NCI-H2227 (cell line): ENCODE results near the gene SMU1.

Experiments
- DNase-seq: peaks from one replicate; lab custom pipeline; 2025; ENCODE audit not compliant: unreplicated experiment; lab: John Stamatoyannopoulos, UW

SMU1 gene

DNA sequence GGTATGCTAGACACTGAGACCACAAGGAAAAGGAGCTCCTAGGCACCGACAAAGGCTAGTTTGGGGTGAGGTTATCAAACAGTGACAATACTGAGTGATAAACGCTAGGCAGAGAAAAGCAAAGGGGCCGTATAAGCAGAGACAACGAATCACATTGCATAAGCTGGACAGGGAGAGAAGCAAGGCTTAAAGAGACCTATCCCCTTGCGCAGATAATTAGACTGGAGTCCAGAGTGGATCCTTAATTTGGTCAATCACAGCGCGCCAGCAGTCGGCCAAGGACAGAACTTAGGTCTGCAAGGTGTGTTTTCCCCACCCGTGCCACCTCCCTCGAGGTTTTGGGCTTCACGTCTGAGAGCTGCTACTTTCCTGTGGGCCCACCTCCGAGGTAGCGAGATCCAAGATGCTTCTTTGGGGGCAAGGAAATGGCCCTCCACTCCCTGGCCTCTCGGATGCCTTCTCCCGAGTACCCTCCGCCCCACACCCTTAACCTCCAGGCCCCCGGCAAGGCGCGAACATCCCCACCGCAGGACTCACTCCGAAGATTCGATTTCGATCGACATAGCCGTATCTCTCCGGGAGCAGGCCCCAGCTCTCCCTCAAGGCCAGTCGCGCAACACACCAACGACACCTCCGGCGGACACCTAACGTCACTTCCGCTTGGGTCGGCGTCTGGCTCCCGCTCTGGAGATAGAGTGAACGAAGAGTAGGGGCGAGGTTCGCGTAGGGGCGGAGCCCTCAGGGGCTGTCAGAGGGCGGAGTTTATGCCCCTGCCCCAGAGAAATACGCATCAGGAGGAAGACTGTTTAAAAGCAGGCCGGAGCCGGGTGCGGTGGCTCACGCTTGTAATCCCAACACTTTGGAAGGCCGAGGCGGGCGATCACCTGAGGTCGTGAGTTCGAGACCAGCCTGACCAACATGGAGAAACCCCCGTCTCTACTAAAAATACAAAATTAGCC, at the start of gene SMU1:
TSS of gene SMU1 (minus strand) at position 629 of the 959 bp plus-strand sequence. CDS start at position 563, 66 bp downstream.
- DNase-seq, result peak; percentile 96

DNA sequence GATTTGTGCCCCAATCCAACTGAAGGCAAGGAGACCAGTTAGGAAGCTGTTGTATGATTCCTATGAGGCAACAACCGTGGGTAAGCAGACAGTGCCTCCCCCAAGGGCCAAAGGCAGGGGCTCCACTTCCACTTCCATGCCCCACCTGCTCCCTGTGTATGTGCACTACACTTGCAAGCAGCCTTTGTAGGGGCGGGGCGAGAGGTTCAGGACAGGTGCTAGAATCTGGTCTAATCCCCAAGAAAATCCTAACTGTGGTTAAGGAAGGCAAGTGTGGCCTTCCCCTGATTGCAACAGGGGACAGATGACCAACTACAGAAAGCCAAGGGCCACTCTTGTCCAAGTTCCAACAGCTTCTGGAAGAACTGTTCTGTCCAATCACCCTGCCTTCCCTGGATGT, 49.0 kb upstream of the SMU1 start:
- no peak for DNase-seq

DNA sequence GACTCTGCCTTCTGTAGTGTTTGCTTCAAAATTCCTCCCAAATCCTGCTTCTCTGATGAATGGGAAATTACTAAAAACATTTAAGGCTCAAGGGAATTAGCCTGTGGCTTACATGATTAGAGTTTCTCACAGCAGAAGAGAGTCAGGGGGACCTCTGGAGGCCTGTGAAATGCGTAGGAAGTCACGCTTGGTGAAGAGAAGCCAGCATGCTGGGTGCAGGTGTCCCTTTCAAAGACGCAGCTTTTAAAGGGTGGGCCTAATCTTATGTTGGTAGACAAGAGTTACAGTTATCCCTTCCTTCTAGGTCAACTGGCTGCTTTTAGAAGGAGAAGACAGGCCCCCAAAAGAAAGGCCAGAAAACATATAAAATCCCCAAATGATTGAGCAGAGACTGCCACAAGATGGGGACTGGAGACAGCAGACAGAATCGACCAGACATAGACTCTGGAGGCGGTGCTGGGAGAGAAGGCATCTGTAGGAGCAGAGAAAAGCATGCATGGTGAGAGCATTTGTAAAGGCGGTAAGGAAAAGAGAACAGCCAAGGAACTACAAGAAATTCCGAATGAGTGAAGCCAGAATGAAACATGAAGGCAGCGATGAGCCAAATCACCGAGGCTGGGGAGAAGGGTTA, 48.4 kb upstream of the SMU1 start:
- no peak for DNase-seq

DNA sequence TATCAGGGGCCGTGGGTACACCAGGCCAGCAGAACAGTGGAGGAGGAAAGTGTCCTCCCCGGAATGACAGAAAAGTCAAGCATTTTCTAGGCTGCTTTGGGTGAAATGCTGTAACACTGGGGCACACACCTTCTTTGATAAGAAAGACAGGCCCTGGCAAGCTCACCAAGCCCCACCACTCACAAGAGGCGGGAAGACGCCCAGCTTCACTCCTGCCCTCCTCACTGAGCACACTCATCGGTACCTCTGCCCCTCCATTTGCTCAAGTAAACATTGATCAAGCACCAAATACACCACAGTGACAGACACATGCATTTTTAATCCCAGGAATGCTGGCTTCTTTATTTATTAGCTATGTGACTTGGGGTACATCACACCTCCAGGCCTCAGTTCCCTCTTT, 47.6 kb upstream of the SMU1 start:
- no peak for DNase-seq

DNA sequence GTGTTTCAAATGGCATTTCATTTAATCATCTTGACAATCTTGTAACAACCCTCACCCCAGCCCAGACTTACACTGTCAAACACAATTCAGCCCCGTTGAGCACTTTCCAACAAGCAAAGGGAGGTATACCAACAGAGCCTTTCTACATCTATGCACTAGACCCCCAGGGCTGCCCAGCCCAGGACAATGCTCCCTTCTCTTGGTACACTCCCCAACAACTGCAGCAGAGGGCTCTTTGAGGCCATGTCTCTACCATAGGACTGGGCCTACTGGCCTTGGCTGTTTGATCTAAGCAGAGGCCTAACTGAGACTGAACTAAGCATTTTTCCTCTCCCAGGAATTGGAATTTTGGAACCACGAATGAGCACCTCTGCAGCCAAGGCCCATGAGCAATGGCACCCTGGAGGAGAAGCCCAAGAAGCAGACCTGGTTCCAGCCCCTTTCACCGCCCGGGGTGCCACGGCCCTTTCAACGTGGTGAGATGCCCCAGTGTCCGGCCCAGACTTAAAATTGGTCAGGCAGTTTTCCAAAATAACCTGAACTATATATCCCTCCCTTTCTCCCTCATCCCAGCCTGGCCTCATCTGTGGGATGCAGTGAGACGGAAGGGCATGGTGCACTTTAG, 47.0 kb upstream of the SMU1 start:
- DNase-seq, result no peak

DNA sequence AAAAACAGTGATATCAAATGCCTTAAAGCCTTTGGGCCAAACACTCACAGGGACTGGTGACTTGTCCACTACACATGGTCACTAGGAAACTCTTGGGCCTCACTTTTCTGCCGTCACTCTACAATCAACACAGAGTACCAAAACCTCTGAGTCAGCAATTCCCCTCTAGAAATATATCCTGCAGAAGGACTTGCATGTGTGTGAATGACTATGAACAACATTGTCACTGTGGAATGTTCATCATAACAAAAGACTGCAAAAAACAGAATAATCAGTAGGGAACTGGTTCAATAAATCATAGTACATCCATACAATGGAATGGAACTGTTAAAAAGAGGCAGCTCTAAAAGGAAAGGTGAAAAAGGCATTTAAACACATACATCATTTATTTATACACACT, 44.1 kb upstream of the SMU1 start:
- DNase-seq, result no peak

DNA sequence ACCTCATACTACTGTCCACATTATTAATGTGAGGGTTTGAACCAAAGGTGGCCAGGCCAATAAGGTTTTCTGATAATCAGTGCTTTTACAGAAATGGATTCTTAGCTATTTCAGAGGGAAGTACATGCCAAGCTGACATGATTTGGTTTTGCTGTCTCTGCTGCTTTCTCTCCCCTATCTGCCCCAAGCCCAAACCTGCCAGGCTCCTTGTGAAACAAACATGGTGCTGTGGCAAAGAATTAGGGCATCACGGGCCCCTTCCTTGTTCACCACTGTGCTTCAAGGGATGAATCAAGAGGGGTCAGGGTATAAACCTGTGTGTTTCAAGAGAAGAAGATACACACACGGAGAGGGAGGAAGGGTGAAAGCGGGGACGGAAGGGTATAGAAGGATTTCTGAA, 41.3 kb upstream of the SMU1 start:
- no peak for DNase-seq

DNA sequence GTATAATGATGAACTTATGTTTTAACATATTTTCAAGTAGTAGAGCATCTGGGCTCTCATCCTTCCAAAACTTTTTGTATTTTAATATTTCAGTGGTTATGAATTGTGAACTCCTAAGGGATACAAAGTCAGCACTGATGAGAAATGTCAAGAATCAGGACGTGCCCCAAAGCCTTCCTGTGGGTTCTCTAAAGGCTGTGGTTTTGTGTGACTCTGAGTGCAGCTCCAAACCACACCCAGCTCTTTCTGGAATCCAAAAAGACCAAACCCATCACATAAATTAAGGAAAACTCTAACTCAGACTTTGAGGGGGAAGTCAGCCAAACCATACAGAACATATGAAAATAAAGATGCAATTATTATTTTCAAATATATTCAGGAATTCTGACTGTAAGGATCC, 40.8 kb upstream of the SMU1 start:
- no peak for DNase-seq

DNA sequence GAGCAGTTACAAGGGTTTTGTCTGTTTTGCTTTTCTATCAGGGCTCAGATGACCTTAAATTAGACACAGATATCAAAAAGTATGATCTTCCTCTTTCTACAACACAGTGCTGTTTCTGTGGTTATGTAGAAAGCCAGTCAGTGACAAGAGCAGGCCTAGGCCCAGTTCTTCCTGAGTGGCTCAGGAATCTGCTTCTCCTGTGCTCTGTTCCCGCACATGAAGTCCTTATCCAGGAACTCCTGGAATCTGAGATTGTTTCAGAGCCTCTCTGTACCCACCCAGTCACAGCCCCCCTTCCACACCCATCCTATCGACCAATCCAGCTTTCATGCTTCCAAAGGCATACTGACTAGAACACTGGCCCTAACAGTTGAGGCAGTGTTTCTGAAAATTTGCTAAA, 40.4 kb upstream of the SMU1 start:
- no peak for DNase-seq

DNA sequence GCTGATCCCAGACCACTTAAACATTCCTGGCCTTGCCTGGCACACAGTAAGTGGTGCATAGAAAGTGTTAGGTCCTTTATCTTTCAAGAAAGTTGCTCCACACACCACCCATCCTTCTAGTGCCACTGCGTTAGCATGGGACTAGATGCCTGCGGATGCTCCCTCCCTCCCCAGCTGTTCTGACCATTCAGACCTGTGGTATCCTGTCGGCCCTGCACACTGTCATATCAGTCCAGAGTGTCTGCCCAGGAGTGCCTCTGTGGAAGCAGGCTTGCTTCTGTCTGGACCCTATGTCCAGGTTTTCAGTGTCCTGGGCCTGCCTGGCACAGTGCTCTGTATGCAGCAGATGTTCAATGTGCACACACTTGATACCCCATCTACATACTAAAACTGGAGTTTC, 38.3 kb upstream of the SMU1 start:
- no peak for DNase-seq

DNA sequence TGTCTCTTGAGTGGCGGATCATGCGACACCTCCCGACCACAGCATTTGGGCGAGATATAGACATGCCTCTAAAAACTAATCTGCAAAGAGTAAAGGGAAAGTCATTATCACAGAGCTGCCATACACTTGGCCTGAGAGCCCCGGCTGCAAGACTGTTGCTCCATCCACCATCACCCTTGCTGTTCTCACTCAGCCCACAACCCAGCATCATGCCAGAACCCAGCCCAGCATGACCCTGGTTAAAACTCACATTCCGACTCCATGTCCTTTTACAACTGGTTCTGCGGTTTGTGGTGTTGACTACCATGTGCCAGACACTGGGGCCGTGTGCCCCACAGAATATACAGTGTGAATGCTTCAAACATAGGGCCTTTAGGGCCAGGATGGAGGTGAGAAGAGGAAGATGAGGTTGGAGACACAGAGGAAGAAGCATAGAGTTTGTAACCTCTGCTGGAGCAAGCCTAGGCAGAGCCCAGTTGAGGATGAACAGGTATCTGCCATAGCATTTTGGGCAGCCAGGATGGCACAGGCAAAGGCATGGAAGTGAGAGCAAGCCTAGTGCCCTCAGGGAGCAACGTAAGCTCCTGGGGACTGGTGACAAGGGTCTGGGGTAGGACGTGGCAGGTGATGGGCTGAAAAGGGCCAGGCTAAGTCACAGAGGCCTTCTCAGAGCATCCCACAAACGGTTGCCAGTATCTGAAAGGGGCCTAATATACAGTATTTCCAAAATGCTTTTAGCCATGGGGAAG, 37.5 kb upstream of the SMU1 start:
- no peak for DNase-seq

DNA sequence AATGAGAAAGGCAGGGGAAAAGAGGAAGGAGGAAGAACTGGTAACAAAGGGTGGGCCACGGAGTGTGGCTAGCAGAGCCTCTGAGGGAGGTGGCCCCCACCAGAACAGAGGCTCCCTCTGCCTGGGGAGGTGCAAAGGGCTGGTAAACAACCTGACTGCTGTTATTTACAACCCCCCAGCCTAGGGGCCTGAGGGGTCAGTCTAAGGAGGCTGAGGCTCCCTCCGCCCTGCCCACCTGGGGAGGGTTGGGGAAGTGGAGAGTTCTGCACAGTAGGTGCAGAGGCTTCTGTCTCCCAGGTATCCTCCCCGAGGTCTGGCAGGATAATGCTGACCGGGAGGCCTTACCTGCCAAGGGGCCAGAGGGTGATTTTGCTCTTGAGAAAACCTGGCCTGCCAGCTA, 35.6 kb upstream of the SMU1 start:
- DNase-seq, result no peak

DNA sequence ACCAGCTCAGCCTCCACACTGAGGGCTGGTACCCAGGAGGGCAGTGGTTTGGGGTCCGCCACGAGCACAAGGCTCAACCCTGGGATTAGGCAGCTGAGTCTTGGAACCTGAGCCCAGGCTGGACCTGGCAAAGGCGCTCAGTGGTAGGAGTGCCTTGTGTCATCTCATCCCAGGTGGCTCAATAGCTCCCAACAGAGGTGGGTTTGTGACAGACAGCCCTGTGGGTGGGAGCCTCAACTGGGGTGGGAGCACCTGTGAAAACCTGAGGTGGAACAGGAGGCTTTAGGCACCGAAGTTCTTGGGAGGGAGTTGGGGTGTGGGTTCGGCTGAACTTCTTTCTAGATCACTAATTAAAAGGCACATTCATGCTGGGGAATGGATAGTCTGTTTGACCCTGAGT, 35.2 kb upstream of the SMU1 start:
- DNase-seq, result no peak

DNA sequence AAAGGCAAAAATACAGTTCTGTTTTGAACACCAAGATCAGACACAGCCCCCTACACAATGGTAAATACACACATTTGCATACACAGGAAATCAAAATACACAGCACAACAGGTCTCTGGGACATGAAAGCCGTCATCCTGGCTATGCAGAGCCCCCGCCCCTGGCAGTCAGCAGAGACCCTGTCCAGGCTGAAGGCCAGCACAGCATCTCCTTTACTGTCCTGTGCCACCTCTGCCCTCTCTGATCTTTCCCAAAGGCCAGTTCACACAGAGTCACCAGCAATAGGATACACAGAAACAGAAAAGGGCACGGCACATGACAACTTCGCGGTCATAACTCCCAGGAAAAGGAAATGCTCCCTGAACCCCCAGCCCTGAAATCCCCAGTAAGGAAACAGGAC, 34.2 kb upstream of the SMU1 start:
- no peak for DNase-seq

DNA sequence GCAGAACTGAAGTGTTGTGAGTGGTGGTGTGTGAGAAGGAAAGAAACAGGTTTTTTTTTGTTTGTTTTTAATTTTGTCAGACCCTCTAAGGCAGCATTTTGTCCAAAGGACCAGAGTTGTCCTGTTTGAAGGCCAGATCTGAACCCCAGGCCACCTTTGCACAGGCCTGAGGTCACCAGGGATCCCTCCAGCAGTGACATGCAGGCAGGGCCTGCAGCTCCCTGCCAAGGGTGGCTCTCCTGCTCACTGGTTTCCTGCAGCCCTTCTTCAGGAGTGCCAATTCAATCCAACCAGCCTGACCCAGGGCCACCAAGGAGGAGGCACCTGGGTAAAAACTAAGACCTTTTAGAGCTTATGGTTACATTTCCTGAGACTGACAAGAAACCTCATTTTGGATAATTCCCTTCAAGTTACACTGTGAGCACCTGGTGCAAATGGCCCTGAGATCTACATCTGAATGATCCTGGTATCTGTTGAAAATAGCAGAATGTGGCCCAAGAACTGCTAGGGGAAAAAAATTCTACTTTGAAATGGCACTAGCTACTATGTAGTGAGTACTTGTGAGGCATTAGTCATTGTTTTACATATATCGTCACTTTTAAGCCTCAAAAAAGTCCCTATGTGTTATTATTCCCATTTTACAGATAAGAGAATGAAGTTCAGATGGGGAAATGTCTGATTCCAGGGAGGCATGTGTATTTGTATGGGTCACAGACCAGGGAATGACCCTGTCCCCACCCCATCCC, 33.5 kb upstream of the SMU1 start:
- no peak for DNase-seq

DNA sequence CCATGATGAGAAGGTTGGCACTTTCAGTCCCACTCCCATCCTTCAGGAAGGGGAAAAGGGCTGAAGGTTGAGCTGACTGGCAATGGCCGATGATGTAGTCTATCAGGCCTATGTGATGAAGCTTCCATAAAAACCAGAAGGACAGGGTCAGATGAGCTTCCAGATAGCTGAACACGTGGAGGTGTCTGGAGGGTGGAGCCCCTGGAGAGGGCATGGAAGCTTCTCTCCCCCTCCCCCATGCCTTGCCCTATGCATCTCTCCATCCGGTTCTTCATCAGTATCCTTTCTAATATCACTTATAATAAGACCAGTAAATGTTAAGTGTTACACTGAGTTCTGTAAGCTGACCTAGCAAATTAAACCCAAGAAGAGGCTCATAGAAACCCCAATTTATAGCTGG, 32.6 kb upstream of the SMU1 start:
- DNase-seq, result no peak

DNA sequence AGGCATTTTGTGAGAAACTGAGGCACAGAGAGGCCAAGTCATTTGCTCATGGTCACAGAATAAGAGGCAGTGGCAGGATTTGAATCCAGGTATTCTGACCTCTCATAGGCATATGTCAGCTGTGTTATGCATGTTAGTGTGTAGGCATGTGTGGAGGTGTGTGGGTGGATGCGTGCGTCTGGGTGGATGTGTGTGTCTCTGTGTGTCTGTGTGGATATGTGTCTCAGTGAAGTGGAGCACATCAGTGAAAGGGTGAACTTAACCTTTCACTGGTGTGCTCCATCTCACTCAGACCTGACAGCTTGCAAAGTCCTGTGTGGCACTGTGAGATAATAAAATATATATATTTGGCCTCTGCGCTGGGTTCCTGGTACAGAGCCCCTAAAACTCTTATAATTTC, 32.0 kb upstream of the SMU1 start:
- no peak for DNase-seq

DNA sequence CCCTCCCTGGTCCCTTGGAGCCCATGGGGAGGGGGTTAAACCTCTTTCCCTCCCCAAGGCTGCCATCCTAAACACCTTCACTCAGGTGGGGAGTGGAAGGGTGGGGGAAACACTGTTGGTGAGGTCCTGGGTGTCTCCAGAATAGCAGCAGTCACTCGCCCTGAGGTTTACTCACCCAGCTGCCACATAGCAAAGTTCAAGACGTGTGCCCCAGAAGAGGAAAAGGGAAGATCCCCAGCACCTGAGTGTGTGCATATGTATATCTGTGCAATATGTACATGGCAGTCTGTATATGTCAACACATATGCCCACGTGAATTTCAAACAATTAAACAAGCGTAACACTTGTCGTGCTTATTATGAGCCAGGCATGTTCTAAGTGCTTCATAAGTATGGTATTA, 31.3 kb upstream of the SMU1 start:
- no peak for DNase-seq

DNA sequence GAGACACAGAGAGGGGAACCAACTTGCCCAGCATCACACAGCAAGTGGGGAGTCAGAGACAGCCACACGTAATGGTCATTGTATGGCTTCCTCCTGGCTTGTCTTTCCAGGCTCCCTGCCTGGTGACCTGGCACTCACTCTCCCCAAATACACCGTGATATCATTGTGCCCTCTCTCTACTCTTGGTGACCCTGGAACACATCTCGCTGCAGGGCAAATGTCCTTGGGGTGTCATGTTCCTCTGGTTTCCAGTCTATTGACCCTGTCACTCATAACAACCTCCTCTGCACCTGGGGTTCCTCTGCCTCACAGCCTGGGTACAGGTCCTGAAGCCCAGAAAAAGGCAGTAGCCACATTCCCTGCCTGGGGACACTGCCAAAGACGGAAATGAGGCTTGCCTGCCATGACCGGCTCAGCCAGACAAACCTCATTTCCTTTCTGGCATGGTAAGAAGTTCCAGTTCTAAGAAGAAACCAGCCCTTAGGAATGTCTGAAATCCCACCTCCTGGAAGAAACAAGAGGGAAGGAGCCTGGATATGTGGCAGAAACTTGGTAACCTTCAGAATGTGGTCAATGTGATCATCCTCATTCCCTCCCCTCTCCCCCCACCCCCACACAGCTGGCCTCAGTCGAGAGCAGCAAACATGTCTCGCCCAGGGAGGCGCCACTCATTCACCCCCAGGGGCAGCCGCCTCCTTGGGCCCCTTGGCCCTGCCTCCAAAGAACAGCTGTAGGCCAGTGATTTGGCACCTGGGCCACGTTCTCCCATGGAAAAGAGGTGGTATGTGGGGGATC, 30.6 kb upstream of the SMU1 start:
- DNase-seq, result no peak

DNA sequence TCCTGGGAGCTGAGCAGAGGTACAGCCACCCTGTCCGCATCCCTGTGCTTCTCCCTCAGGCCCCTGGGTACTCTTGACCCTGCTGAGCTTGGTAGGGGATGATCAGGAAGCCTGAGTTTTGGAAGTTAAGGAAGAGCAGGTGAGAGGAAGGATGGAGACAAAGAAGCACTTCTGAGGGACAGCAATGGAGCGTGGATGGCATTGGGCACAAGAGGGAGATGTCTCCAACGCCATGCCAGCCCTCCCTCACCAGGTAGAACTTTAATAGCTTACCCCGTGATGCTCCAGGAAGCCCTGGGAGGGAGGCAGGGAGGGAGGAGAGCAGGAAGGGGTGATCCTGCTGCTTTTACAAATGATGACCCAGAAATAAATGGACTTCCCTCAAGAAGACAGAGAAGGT, 29.9 kb upstream of the SMU1 start:
- DNase-seq, result no peak
